Nephron progenitor cell (in vitro differentiated cells): ENCODE measurements around the gene PELI3.
"Not testable (repeated sequence)": the region's sequence is repeated elsewhere in the genome, so short reads cannot be mapped to it uniquely, and the experiment has no call there.

ENCODE experiments used
- DNase-seq: peaks from one replicate; pipeline ENCODE4 v3.0.0; 2021
- H3K27ac Mint-ChIP-seq: 2 replicates; pipeline ENCODE4 v1.8.0; 2021; ENCODE audit warnings: mild to moderate bottlenecking, moderate library complexity, mixed read lengths
- H3K27me3 Mint-ChIP-seq: 2 replicates; pipeline ENCODE4 v1.8.0; 2021; ENCODE audit warnings: mild to moderate bottlenecking, low read depth, mixed read lengths; ENCODE audit not compliant: poor library complexity
- H3K36me3 Mint-ChIP-seq: 2 replicates; pipeline ENCODE4 v1.8.0; 2021; ENCODE audit warnings: low read depth, mixed read lengths
- H3K4me1 Mint-ChIP-seq: 2 replicates; pipeline ENCODE4 v1.8.0; 2021; ENCODE audit warnings: mixed read lengths
- H3K4me3 Mint-ChIP-seq: 2 replicates; pipeline ENCODE4 v1.8.0; 2021; ENCODE audit warnings: mild to moderate bottlenecking, moderate library complexity, mixed read lengths
- H3K9me3 Mint-ChIP-seq: 2 replicates; pipeline ENCODE4 v1.8.0; 2021; ENCODE audit warnings: mild to moderate bottlenecking, moderate library complexity, mixed read lengths
- TF ChIP-seq, protein P1 (sequence below): fragments of 200-600 bp; sonication (generic); IDR thresholded peaks from 2 replicates; pipeline ENCODE4 v1.5.0; 2021; ENCODE audit warnings: antibody characterized with exemption

Gene PELI3

DNA sequence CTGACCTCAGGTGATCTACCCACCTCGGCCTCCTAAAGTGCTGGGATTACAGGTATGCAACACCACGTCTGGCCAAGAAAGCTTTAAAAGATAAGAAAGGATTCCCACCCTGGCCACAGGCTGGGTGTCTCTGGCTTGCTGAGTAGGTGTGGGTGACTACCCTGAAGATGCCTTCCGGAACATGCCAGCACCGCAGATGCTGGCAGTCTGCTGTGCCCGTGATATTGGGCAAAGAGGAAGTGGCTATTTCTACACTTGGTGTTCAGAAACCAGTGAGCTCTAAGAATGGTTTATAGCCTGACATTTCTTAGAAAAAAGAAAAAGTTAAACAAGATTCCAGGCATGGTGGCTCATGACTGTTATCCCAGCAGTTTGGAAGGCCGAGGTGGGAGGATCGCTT, 34.1 kb upstream of the PELI3 start:
- Mint-ChIP-seq H3K4me3 (no peak overlapping the region), H3K27ac (no peak overlapping the region), H3K27me3 (no peaks in the 10 kb centered on the region), H3K9me3 (no peaks in the 10 kb centered on the region), H3K4me1 (peaks cover 5% of the 10 kb centered on the region), H3K36me3 (peaks cover 40% of the 10 kb centered on the region)
- TF ChIP-seq, protein P1, sequence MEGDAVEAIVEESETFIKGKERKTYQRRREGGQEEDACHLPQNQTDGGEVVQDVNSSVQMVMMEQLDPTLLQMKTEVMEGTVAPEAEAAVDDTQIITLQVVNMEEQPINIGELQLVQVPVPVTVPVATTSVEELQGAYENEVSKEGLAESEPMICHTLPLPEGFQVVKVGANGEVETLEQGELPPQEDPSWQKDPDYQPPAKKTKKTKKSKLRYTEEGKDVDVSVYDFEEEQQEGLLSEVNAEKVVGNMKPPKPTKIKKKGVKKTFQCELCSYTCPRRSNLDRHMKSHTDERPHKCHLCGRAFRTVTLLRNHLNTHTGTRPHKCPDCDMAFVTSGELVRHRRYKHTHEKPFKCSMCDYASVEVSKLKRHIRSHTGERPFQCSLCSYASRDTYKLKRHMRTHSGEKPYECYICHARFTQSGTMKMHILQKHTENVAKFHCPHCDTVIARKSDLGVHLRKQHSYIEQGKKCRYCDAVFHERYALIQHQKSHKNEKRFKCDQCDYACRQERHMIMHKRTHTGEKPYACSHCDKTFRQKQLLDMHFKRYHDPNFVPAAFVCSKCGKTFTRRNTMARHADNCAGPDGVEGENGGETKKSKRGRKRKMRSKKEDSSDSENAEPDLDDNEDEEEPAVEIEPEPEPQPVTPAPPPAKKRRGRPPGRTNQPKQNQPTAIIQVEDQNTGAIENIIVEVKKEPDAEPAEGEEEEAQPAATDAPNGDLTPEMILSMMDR, result no peak
- DNase-seq, result no peak

DNA sequence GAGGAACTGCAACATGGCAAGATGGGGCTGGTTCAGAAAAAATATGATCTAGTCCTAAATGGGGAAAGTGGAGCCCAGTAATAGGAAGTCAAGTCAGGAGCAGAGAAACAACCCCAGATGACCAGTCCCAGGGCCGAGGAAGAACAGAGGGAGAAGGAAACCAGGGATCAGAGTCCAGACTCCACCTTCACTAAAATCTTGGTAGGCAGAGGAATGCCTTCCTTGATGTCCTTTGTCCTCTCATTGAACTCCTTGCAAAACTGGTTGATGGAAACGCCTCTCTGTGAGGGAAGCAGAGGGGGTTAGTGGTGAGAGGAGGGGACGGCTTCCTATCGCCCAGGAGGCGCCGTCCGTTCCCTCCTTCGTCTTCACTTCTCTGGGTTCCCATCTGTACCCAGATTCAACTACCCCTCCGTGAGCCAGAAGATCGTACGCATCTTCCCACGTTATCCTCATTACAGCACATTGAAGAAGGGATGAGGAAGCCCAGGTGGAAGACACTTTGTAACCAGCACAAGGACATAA, 28.7 kb upstream of the PELI3 start:
- no peak for DNase-seq
- H3K9me3 Mint-ChIP-seq, result peaks cover 3% of the 10 kb centered on the region
- H3K27me3 Mint-ChIP-seq, result peaks cover 4% of the 10 kb centered on the region
- TF ChIP-seq, protein P1, result no peak
- peak overlapping the region; percentile 49 for H3K27ac Mint-ChIP-seq
- H3K4me3 Mint-ChIP-seq, result peak overlapping the region; percentile 96
- peaks cover 13% of the 10 kb centered on the region for H3K4me1 Mint-ChIP-seq
- peaks cover 30% of the 10 kb centered on the region for H3K36me3 Mint-ChIP-seq

GRCh38 chr11:66438504-66439466, 27.9 kb upstream of the PELI3 start, which contains the start of gene MRPL11:
MRPL11 (minus strand) TSS chr11:66438848; CDS start chr11:66438754, 94 bp downstream.
- H3K27me3 Mint-ChIP-seq, result peaks cover 6% of the 10 kb centered on the region
- DNase-seq, result peak; percentile 89
- H3K9me3 Mint-ChIP-seq, result peaks cover 10% of the 10 kb centered on the region
- H3K36me3 Mint-ChIP-seq, result peaks cover 26% of the 10 kb centered on the region
- peak within 1 kb of the TSS; percentile 99 for H3K27ac Mint-ChIP-seq
- TF ChIP-seq, protein P1, result peak; percentile 48
- peak within 1 kb of the TSS; percentile 96 for H3K4me3 Mint-ChIP-seq
- H3K4me1 Mint-ChIP-seq, result peaks cover 13% of the 10 kb centered on the region

DNA sequence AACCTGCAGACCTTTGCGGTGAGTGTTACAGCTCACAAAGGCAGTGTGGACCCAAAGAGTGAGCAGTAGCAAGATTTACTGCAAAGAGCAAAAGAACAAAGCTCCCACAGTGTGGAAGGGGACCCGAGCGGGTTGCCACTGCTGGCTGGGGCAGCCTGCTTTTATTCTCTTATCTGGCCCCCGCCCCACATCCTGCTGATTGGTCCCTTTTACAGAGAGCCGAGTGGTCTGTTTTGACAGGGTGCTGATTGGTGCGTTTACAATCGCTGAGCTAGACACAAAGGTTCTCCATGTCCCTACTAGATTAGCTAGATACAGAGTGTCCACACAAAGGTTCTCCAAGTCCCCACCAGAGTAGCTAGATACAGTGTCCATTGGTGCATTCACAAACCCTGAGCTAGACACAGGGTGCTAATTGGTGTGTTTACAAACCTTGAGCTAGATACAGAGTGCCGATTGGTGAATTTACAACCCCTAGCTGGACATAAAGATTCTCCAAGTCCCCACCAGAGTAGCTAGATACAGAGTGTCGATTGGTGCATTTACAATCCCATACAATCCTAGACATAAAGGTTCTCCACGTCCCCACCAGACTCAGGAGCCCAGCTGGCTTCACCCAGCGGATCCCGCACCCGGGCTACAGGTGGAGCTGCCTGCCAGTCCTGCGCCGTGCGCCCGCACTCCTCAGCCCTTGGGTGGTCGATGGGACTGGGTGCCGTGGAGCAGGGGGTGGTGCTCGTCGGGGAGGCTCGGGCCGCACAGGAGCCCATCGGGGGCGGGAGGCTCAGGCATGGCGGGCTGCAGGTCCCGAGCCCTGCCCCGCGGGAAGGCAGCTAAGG, 26.4 kb upstream of the PELI3 start:
- H3K27me3 Mint-ChIP-seq, H3K4me3 Mint-ChIP-seq, H3K27ac Mint-ChIP-seq, DNase-seq: not testable (repeated sequence)
- H3K36me3 Mint-ChIP-seq, result peaks cover 19% of the 10 kb centered on the region
- H3K9me3 Mint-ChIP-seq, result peaks cover 17% of the 10 kb centered on the region
- H3K4me1 Mint-ChIP-seq, result peaks cover 13% of the 10 kb centered on the region

- H3K4me1 Mint-ChIP-seq, result peaks cover 13% of the 10 kb centered on the region
- not testable (repeated sequence) for H3K27ac Mint-ChIP-seq, DNase-seq, H3K4me3 Mint-ChIP-seq, H3K27me3 Mint-ChIP-seq
- peaks cover 17% of the 10 kb centered on the region for H3K9me3 Mint-ChIP-seq
- peaks cover 13% of the 10 kb centered on the region for H3K36me3 Mint-ChIP-seq
Measured at GRCh38 chr11:66440940-66441282, 25.8 kb upstream of the PELI3 start.

- H3K27me3 Mint-ChIP-seq, result peaks cover 24% of the 10 kb centered on the region
- no peak overlapping the region for H3K4me3 Mint-ChIP-seq
- H3K27ac Mint-ChIP-seq, result no peak overlapping the region
- H3K9me3 Mint-ChIP-seq, result peaks cover 17% of the 10 kb centered on the region
- DNase-seq, result no peak
- no peaks in the 10 kb centered on the region for H3K36me3 Mint-ChIP-seq
- TF ChIP-seq, protein P1, result no peak
- no peaks in the 10 kb centered on the region for H3K4me1 Mint-ChIP-seq
Measured at GRCh38 chr11:66443602-66444001, 23.1 kb upstream of the PELI3 start.
